B cell (primary cell): ENCODE data around the gene OR14I1.

Source experiments
- EZH2 ChIP-seq: IDR thresholded peaks from 2 replicates; pipeline ENCODE4 v1.6.1; 2012; ENCODE audit warnings: borderline replicate concordance, low read depth, mild to moderate bottlenecking, moderate library complexity, low read length; ENCODE audit not compliant: insufficient read depth, poor library complexity, severe bottlenecking
- TF ChIP-seq, protein P1 (sequence below): fragments of 200-600 bp; IDR thresholded peaks from one replicate; pipeline ENCODE4 v1.8.0; 2022; ENCODE audit warnings: antibody characterized with exemption, mild to moderate bottlenecking

DNA sequence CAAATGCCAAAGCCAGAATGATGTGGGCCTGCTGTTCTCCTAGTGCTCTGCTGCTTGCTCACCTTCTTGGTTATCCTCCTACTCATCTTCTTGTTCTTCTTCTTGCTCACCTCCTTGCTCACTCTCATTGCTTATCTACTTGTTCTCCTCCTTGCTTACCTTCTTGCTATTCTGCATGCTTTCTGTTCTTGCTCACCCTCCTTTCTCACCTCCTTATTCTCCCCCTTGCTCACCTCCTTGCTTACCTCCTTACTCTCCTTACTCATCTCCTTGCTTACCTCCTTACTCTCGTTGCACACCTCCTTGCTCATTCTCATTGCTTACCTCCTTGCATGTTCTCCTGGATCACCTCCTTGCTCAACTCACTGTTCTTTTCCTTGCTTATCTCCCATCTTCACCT, at the start of gene OR14I1:
- TF ChIP-seq, protein P1, sequence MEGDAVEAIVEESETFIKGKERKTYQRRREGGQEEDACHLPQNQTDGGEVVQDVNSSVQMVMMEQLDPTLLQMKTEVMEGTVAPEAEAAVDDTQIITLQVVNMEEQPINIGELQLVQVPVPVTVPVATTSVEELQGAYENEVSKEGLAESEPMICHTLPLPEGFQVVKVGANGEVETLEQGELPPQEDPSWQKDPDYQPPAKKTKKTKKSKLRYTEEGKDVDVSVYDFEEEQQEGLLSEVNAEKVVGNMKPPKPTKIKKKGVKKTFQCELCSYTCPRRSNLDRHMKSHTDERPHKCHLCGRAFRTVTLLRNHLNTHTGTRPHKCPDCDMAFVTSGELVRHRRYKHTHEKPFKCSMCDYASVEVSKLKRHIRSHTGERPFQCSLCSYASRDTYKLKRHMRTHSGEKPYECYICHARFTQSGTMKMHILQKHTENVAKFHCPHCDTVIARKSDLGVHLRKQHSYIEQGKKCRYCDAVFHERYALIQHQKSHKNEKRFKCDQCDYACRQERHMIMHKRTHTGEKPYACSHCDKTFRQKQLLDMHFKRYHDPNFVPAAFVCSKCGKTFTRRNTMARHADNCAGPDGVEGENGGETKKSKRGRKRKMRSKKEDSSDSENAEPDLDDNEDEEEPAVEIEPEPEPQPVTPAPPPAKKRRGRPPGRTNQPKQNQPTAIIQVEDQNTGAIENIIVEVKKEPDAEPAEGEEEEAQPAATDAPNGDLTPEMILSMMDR, result no peak
- no peak for TF ChIP-seq EZH2
